WTC11 (cell line): ENCODE data around the gene SCGB3A2.

Source experiments
- CDX4 ChIP-seq: fragments of 250-450 bp; sonication (Bioruptor Pico); IDR thresholded peaks from 2 replicates; pipeline ENCODE4 v1.9.0; 2021; ENCODE audit warnings: moderate library complexity, mild to moderate bottlenecking, inconsistent platforms, borderline replicate concordance
- CTCF ChIP-seq: fragments of 200-600 bp; IDR thresholded peaks from 2 replicates; pipeline ENCODE4 v1.8.0; 2022; ENCODE audit warnings: antibody characterized with exemption

- TF ChIP-seq CTCF (no peak), CDX4 (CRISPR knock-in tag) (no peak)
Measured at GRCh38 chr5:147856801-147857200, 21.7 kb upstream of the SCGB3A2 start.
